HepG2 (cell line): ENCODE data around the gene TBC1D5. TPM values are rescaled to one million over a fixed set of nuclear protein-coding genes. Genes with fewer than 3 reads are reported as not detected.

ENCODE experiments used
- CBX1 ChIP-seq: IDR thresholded peaks from one replicate; pipeline ENCODE4 v1.6.1; 2016; ENCODE audit warnings: antibody characterized with exemption, low read depth
- GATA4 ChIP-seq: sonication (generic); IDR thresholded peaks from 2 replicates; pipeline ENCODE4 v1.6.1; 2016; ENCODE audit warnings: antibody characterized with exemption, low read depth, borderline replicate concordance
- MED1 ChIP-seq: sonication (generic); formaldehyde crosslinking; IDR thresholded peaks from 2 replicates; pipeline ENCODE4 v1.4.0; 2020; ENCODE audit warnings: missing genetic modification reagents
- ZKSCAN5 ChIP-seq: sonication (generic); formaldehyde crosslinking; IDR thresholded peaks from 2 replicates; pipeline ENCODE4 v1.5.1; 2020; ENCODE audit warnings: mild to moderate bottlenecking, missing genetic modification reagents
- polyA plus RNA-seq, 8 experiments: library from polyadenylated mRNA; depleted of rRNA in 3 of 8; stranded (reverse) in 7 of 8; unstranded in 1 of 8; fragments of >200 nt; fragmentation: Illumina TruSeq in 4 of 8; extraction: Trizol in 4 of 8; gene quantifications; 2 replicates each; pipeline versions ENCODE4 v1.2.1 to v1.2.3, GENCODE V29; 2011 to 2016; ENCODE audit warnings: low read depth in 4 of 8, missing spikeins in 1 of 8, mixed read lengths in 1 of 8; ENCODE audit not compliant: insufficient read depth in 1 of 8
- total RNA-seq, 5 experiments: library from RNA; depleted of rRNA; stranded (reverse); fragments of >200 nt; fragmentation: Illumina TruSeq; extraction: Trizol; gene quantifications; 2 replicates each; pipeline ENCODE4 v1.2.3, GENCODE V29; 2016; ENCODE audit warnings: low read depth in 1 of 5
- TF ChIP-seq, protein P1 (sequence below): sonication (generic); formaldehyde crosslinking; IDR thresholded peaks from 2 replicates; pipeline ENCODE4 v1.4.0; 2020; ENCODE audit warnings: missing genetic modification reagents, borderline replicate concordance
- TF ChIP-seq, protein P2 (sequence below): sonication (generic); formaldehyde crosslinking; IDR thresholded peaks from 2 replicates; pipeline ENCODE4 v1.9.0; 2022; ENCODE audit warnings: missing genetic modification reagents, mild to moderate bottlenecking, borderline replicate concordance
- TF ChIP-seq, protein P3 (sequence below): sonication (generic); formaldehyde crosslinking; IDR thresholded peaks from 2 replicates; pipeline ENCODE4 v1.4.0; 2020; ENCODE audit warnings: missing genetic modification reagents

TBC1D5 gene
- total and polyA plus RNA-seq, 2 of the 13 experiments (the other 11 are each of a cell fraction or from before 2014, with no cell fraction given), result 19.2 to 33.3 TPM

DNA sequence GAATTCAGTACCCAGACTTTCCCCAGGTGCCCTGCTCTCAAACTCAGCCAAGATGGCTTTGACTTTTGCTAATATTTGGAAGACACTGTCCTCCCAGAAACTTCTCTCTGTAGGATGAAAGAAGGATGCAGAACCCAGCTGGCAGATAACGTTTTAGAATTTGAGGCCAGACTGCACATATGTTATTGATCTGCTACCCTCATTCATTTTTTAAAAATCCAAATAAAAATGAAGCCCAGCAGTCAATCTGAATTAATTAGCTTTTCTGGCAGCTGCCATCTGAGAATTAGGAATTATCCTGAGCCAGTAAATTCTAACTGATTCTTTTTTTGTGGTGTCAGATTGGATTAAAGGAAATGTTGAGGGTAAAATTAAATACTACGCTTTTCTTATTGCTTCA is 621.1 kb downstream of the TBC1D5 start (continued):
- TF ChIP-seq, protein P1, sequence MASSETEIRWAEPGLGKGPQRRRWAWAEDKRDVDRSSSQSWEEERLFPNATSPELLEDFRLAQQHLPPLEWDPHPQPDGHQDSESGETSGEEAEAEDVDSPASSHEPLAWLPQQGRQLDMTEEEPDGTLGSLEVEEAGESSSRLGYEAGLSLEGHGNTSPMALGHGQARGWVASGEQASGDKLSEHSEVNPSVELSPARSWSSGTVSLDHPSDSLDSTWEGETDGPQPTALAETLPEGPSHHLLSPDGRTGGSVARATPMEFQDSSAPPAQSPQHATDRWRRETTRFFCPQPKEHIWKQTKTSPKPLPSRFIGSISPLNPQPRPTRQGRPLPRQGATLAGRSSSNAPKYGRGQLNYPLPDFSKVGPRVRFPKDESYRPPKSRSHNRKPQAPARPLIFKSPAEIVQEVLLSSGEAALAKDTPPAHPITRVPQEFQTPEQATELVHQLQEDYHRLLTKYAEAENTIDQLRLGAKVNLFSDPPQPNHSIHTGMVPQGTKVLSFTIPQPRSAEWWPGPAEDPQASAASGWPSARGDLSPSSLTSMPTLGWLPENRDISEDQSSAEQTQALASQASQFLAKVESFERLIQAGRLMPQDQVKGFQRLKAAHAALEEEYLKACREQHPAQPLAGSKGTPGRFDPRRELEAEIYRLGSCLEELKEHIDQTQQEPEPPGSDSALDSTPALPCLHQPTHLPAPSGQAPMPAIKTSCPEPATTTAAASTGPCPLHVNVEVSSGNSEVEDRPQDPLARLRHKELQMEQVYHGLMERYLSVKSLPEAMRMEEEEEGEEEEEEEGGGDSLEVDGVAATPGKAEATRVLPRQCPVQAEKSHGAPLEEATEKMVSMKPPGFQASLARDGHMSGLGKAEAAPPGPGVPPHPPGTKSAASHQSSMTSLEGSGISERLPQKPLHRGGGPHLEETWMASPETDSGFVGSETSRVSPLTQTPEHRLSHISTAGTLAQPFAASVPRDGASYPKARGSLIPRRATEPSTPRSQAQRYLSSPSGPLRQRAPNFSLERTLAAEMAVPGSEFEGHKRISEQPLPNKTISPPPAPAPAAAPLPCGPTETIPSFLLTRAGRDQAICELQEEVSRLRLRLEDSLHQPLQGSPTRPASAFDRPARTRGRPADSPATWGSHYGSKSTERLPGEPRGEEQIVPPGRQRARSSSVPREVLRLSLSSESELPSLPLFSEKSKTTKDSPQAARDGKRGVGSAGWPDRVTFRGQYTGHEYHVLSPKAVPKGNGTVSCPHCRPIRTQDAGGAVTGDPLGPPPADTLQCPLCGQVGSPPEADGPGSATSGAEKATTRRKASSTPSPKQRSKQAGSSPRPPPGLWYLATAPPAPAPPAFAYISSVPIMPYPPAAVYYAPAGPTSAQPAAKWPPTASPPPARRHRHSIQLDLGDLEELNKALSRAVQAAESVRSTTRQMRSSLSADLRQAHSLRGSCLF (CRISPR knock-in tag), result no peak
- TF ChIP-seq, protein P2, sequence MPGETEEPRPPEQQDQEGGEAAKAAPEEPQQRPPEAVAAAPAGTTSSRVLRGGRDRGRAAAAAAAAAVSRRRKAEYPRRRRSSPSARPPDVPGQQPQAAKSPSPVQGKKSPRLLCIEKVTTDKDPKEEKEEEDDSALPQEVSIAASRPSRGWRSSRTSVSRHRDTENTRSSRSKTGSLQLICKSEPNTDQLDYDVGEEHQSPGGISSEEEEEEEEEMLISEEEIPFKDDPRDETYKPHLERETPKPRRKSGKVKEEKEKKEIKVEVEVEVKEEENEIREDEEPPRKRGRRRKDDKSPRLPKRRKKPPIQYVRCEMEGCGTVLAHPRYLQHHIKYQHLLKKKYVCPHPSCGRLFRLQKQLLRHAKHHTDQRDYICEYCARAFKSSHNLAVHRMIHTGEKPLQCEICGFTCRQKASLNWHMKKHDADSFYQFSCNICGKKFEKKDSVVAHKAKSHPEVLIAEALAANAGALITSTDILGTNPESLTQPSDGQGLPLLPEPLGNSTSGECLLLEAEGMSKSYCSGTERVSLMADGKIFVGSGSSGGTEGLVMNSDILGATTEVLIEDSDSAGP (CRISPR knock-in tag), result no peak
- TF ChIP-seq MED1, result no peak
- TF ChIP-seq GATA4, result no peak
- TF ChIP-seq CBX1, result no peak
- TF ChIP-seq, protein P3, sequence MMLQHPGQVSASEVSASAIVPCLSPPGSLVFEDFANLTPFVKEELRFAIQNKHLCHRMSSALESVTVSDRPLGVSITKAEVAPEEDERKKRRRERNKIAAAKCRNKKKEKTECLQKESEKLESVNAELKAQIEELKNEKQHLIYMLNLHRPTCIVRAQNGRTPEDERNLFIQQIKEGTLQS (CRISPR knock-in tag), result no peak
- no peak for TF ChIP-seq ZKSCAN5 (CRISPR knock-in tag)
